RWPE2 (cell line): ENCODE measurements around the gene CDC42BPA.

Experiments used
- ATAC-seq: fragments of 200-7000 bp; cut with Tn5 transposase; 3 replicates; pipeline ENCODE4 v1.9.1; 2021; ENCODE audit warnings: low read depth
- DNase-seq: peaks from one replicate; pipeline ENCODE4 v3.0.0-alpha.2; 2020; ENCODE audit warnings: low spot score
- H3K27ac ChIP-seq: fragments of 450-650 bp; 2 replicates; pipeline ENCODE4 v1.5.1; 2017; ENCODE audit warnings: mild to moderate bottlenecking; ENCODE audit not compliant: poor library complexity, severe bottlenecking
- H3K27me3 ChIP-seq: fragments of 250-450 bp; sonication (Bioruptor Pico); 2 replicates; pipeline ENCODE4 v1.5.1; 2021; ENCODE audit warnings: mild to moderate bottlenecking, moderate library complexity; ENCODE audit not compliant: insufficient read depth, poor library complexity, severe bottlenecking
- H3K36me3 ChIP-seq: fragments of 250-450 bp; sonication (Bioruptor Pico); 2 replicates; pipeline ENCODE4 v1.5.1; 2020; ENCODE audit warnings: low read depth, mild to moderate bottlenecking, moderate library complexity
- H3K4me1 ChIP-seq: fragments of 250-450 bp; sonication (Bioruptor Pico); 2 replicates; pipeline ENCODE4 v1.5.1; 2021; ENCODE audit warnings: mild to moderate bottlenecking, moderate library complexity; ENCODE audit not compliant: insufficient read depth, poor library complexity, severe bottlenecking
- H3K4me3 ChIP-seq: fragments of 250-450 bp; sonication (Bioruptor Pico); 2 replicates; pipeline ENCODE4 v1.5.1; 2021; ENCODE audit warnings: mild to moderate bottlenecking, moderate library complexity; ENCODE audit not compliant: severe bottlenecking
- H3K9me3 ChIP-seq: fragments of 250-450 bp; sonication (Bioruptor Pico); 2 replicates; pipeline ENCODE4 v1.5.1; 2021; ENCODE audit warnings: mild to moderate bottlenecking, moderate library complexity; ENCODE audit not compliant: severe bottlenecking
- TF ChIP-seq, protein P1 (sequence below): fragments of 450-650 bp; IDR thresholded peaks from one replicate; pipeline ENCODE4 v1.5.1; 2017; ENCODE audit warnings: mild to moderate bottlenecking, moderate library complexity; ENCODE audit not compliant: poor library complexity, severe bottlenecking

The CDC42BPA gene

DNA sequence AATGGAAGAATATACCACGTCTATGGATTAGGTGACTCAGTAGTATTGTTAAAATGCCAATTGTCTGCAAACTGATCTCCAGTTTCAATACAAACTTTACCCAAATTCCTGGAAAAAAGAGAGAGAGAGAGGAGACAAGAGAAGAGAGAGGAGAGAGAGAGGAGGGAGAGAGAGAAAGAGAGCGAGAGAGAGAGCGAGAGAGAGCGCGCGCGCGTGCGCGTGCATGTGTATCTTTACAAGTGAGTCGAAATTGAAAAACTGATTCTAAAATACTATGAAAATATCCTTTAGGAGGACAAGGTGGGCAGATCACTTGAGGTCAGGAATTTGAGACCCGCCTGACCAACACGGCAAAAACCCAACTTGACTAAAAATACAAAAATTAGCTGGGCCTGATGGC is 65.2 kb downstream of the CDC42BPA start:
- no peaks in the 10 kb centered on the region for H3K27me3 ChIP-seq
- no peaks in the 10 kb centered on the region for H3K4me1 ChIP-seq
- no peaks in the 10 kb centered on the region for H3K9me3 ChIP-seq
- H3K27ac ChIP-seq, result no peak overlapping the region
- H3K4me3 ChIP-seq, result no peak overlapping the region
- DNase-seq (no peak), ATAC-seq (no peak)
- no peaks in the 10 kb centered on the region for H3K36me3 ChIP-seq
- TF ChIP-seq, protein P1, sequence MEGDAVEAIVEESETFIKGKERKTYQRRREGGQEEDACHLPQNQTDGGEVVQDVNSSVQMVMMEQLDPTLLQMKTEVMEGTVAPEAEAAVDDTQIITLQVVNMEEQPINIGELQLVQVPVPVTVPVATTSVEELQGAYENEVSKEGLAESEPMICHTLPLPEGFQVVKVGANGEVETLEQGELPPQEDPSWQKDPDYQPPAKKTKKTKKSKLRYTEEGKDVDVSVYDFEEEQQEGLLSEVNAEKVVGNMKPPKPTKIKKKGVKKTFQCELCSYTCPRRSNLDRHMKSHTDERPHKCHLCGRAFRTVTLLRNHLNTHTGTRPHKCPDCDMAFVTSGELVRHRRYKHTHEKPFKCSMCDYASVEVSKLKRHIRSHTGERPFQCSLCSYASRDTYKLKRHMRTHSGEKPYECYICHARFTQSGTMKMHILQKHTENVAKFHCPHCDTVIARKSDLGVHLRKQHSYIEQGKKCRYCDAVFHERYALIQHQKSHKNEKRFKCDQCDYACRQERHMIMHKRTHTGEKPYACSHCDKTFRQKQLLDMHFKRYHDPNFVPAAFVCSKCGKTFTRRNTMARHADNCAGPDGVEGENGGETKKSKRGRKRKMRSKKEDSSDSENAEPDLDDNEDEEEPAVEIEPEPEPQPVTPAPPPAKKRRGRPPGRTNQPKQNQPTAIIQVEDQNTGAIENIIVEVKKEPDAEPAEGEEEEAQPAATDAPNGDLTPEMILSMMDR, result no peak

DNA sequence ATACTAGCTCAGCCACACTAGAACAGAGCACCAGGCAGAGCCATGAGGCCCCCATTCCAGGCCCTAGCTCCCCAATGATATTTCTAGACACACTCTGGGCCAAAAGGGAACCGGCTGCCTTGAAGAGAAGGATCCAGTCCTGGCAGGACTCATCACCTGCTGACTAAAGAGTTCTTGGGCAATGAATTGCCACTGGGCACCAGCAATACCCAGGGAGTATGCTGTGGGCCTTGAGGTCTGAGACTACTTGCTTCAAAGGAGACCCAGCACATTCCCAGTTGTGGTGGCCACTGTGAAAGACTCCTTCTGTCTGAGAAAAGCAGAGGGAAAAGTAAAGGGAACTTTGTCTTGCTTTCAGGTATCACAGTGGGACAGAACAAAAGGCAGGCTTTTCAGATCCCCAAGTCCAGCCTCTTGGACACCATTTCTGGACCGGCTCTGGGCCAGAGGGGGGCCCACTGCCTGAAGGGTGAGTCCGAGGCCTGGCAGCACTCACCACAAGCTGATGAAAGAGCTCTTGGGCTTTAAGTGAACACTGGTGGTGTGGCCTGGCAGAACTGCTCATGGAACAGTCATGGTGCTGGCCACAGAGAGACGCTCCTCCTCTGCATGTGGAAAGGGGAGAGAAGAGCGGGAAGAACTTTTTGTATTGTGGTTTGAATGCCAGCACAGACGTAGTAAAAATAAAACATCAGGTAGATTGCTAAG is 72.5 kb downstream of the CDC42BPA start:
- H3K9me3 ChIP-seq, result no peaks in the 10 kb centered on the region
- no peak overlapping the region for H3K4me3 ChIP-seq
- H3K4me1 ChIP-seq, result no peaks in the 10 kb centered on the region
- no peaks in the 10 kb centered on the region for H3K36me3 ChIP-seq
- TF ChIP-seq, protein P1, result no peak
- no peaks in the 10 kb centered on the region for H3K27me3 ChIP-seq
- DNase-seq, result no peak
- no peak overlapping the region for H3K27ac ChIP-seq
- no peak for ATAC-seq

DNA sequence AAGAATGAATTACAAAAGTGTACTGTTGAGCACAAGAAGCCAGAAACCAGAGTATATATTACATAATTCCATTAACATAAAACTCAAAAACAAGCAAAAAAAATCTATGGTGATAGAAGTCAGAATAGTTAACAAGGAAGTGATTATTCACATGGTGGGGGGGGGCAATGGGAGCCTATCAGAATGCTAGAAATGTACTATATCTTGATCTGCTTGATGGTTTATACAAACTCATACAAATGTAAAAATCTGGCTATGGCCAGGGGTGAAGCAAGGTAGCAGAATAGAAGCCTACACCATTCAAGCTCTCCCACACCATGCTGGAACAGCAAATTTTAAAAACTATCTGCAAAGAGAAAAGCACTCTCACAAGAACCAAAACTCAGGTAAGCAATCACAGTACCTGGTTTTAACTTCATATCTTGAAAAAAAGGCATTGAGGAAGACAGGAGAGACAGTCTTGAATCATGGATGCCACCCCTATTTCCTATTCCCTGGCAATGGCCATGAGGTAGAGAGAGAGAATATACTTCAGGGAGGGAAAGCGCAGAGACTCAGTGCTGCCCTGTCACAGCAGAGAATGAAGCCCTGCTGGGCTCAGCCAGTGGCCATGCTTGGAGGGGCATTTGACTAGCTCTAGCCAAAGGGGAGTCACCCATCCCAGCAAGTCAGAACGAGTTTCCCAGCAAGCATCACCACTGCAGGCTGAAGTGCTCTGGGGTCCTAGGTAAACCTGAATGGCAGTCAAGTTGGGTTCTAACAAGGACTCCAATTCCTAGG is 73.8 kb downstream of the CDC42BPA start:
- Histone ChIP-seq H3K4me1 (no peaks in the 10 kb centered on the region), H3K9me3 (no peaks in the 10 kb centered on the region), H3K36me3 (no peaks in the 10 kb centered on the region), H3K27ac (no peak overlapping the region), H3K4me3 (no peak overlapping the region), H3K27me3 (no peaks in the 10 kb centered on the region)
- TF ChIP-seq, protein P1, result no peak
- DNase-seq (no peak), ATAC-seq (no peak)

DNA sequence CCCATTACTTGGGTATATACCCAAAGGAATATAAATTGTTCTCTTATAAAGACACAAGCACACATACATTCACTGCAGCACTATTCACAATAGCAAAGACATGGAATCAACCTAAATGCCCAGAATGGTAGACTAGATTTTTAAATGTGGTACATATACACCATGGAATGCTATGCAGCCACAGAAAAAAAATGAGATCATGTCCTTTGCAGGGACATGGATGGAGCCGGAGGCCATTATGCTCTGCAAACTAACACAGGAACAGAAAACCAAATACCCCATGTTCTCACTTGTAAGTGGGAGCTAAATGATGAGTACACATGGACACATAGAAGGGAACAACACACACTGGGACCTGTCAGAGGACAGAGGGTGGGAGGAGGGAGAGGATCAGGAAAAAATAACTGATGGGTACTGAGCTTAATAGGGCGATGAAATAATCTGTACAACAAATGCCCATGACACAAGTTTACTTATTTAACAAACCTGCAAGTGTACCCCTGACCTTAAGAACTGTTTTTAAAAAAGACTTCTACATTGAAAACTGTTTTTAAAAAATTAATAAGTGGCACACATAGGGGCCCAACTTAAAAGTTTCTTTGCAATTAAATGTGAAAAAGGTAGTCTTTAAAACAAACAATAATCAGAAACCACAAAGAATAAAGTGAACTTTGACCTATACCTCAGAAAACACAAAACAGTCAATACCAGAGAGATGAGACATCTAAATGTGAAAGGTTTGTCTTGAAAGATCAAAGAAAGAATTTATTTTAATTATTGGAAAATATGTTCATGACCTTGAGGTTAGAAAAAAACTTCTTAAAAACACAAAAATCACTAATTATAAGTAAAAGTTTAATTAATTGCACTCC is 75.2 kb downstream of the CDC42BPA start:
- no peak for DNase-seq
- no peaks in the 10 kb centered on the region for H3K4me1 ChIP-seq
- H3K4me3 ChIP-seq, result no peak overlapping the region
- no peaks in the 10 kb centered on the region for H3K36me3 ChIP-seq
- no peak for ATAC-seq
- TF ChIP-seq, protein P1, result no peak
- no peak overlapping the region for H3K27ac ChIP-seq
- no peaks in the 10 kb centered on the region for H3K9me3 ChIP-seq
- no peaks in the 10 kb centered on the region for H3K27me3 ChIP-seq
